GM18951 (cell line): ENCODE measurements around the gene NRTN.
"Not testable (repeated sequence)": the region's sequence is repeated elsewhere in the genome, so short reads cannot be mapped to it uniquely, and the experiment has no call there.

Source experiments
- POLR2A ChIP-seq: IDR thresholded peaks from 4 replicates; pipeline ENCODE4 v1.6.1; 2011; ENCODE audit warnings: mild to moderate bottlenecking; ENCODE audit not compliant: insufficient read length, insufficient read depth; ENCODE audit errors: extremely low read depth
- in situ Hi-C: fragments of 300-500 bp; cut with MboI; formaldehyde crosslinking; loops from one replicate; pipeline ENCODE4 v1.12.0; 2022; ENCODE audit warnings: low sequenced_read_pairs, mixed read lengths, inconsistent platforms; ENCODE audit not compliant: unreplicated experiment

The NRTN gene

GRCh38 chr19:5804516-5805461, at the start of gene NRTN:
Gene NRTN, plus strand, starts transcription at chr19:5805067. Its CDS starts 19,099 bp downstream, at chr19:5824166.
- no peak for TF ChIP-seq POLR2A
- in situ Hi-C loops = no loop called here

GRCh38 chr19:5762608-5763217, 42.2 kb upstream of the NRTN start:
- no peak for TF ChIP-seq POLR2A
- in situ Hi-C loops = no loop called here

GRCh38 chr19:5765220-5765619, 39.6 kb upstream of the NRTN start:
- in situ Hi-C loops = no loop called here

GRCh38 chr19:5767949-5768348, 36.9 kb upstream of the NRTN start:
- in situ Hi-C loops = no loop called here
- TF ChIP-seq POLR2A = no peak

More at GRCh38 chr19:5765220-5765619, 39.6 kb upstream of the NRTN start:
- no peak for TF ChIP-seq POLR2A

DNA sequence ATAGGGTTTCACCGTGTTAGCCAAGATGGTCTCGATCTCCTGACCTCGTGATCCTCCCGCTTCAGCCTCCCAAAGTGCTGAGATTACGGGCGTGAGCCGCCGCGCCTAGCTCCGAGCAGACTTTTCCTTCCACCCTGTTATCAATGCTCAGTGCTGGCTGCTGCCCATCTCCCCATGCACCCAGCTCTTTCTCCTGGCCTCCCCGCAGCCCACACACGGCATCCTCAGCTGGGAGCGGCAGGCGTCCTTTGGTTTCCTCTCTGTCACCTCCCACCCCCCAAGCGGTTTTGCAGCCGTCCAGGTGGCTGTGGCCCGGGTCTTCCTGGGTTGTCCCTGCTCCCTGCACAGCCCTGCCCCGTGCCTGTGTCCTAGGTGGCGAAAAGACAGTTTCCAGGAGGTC, 32.5 kb upstream of the NRTN start:
- in situ Hi-C loops = no loop called here

GRCh38 chr19:5773276-5773675, 31.6 kb upstream of the NRTN start:
- in situ Hi-C loops = no loop called here
- no peak for TF ChIP-seq POLR2A

More for the DNA sequence above, 32.5 kb upstream of the NRTN start:
- no peak for TF ChIP-seq POLR2A

DNA sequence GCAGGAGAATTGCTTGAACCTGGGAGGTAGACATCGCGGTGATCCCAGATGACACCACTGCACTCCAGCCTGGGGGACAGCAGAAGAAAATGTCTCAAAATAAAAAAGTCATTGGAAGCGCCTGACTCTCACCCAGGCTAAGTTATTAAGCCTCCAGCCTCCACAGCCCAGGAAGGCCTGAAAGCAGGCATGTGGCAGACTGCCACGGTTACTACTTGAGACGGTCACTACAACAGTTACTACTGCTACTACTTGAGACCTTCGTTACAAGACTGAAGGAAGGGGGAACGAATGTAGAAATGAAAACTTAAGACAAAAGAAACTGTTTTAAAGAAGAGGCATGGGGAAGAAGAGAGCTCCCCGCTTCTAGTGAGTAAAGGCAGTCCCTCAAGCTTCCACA, 29.9 kb upstream of the NRTN start:
- TF ChIP-seq POLR2A = no peak
- in situ Hi-C loops = no loop called here

GRCh38 chr19:5775668-5776309, 29.1 kb upstream of the NRTN start:
- in situ Hi-C loops = no loop called here
- no peak for TF ChIP-seq POLR2A

GRCh38 chr19:5778402-5778801, 26.5 kb upstream of the NRTN start:
- in situ Hi-C loops = no loop called here
- no peak for TF ChIP-seq POLR2A

- in situ Hi-C loops = not testable (repeated sequence)
Observed at GRCh38 chr19:5780916-5781315, 24.0 kb upstream of the NRTN start.

DNA sequence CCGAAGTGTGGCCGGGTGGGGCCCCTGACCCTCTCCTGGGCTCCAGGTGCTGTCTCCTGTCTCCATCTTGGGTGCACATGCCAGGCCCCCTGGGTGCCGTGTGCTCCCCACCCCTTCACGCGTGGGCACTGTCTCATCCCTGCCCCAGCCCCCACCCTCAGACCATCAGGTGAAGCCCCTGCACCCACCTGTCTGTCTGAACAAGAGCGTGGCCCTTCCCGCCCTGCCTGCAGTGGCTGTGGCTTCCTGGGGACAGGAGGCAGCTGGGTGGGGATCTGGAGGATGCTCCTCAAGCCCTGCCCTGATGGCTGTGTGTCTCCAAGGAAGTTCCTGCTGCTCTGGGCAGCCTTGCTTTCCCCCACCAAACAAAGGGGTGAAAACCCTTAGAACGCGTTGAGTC, 22.5 kb upstream of the NRTN start:
- TF ChIP-seq POLR2A = no peak
- in situ Hi-C loops = no loop called here

- TF ChIP-seq POLR2A = no peak
Observed at GRCh38 chr19:5782945-5783919, 21.6 kb upstream of the NRTN start.

More at GRCh38 chr19:5782945-5783919, 21.6 kb upstream of the NRTN start:
- in situ Hi-C loops = no loop called here
